ENCODE measurements around the gene CDK18.

- TF ChIP-seq CTCF (IDR thresholded peaks at IDR 0.05) = no peak
- no peak for TF ChIP-seq POLR2A (IDR thresholded peaks at IDR 0.05)
Observed at GRCh38 chr1:205474571-205474970, 29.9 kb upstream of the CDK18 start.

All from adrenal gland (tissue), 5 donors.